Activated CD8-positive, alpha-beta T cell treated with anti-CD3 and anti-CD28 coated beads for 36 hours (primary cell): Measurements from ENCODE around the gene GFOD1. TPM values are rescaled to one million over a fixed set of nuclear protein-coding genes. Genes with fewer than 3 reads are reported as not detected.

Experiments used
- ATAC-seq: fragments of 200-7000 bp; cut with Tn5 transposase; one replicate; pipeline ENCODE4 v1.10.0; 2021; ENCODE audit warnings: mild to moderate bottlenecking, moderate library complexity
- CTCF ChIA-PET: fragments of 350-600 bp; sonication (Branson Sonifier 250); formaldehyde crosslinking; loops from one replicate; lab custom pipeline; 2021; ENCODE audit warnings: antibody characterized with exemption; lab: Charles Lee
- POLR2A ChIA-PET: fragments of 350-600 bp; sonication (Branson Sonifier 250); formaldehyde crosslinking; loops from one replicate; lab custom pipeline; 2021; ENCODE audit warnings: antibody characterized with exemption; lab: Charles Lee
- DNase-seq: peaks from one replicate; pipeline ENCODE4 v3.0.0-alpha.2; 2020
- H3K27ac Mint-ChIP-seq: one replicate; pipeline ENCODE4 v1.8.0; 2021; ENCODE audit warnings: mild to moderate bottlenecking, mixed read lengths
- H3K27me3 Mint-ChIP-seq: one replicate; pipeline ENCODE4 v1.8.0; 2021; ENCODE audit warnings: mixed read lengths
- H3K36me3 Mint-ChIP-seq: one replicate; pipeline ENCODE4 v1.8.0; 2021; ENCODE audit warnings: low read depth, mixed read lengths
- H3K4me1 Mint-ChIP-seq: one replicate; pipeline ENCODE4 v1.8.0; 2021; ENCODE audit warnings: low read depth, mixed read lengths
- H3K4me3 Mint-ChIP-seq: one replicate; pipeline ENCODE4 v1.8.0; 2021; ENCODE audit warnings: mild to moderate bottlenecking, moderate library complexity, mixed read lengths
- H3K9me3 Mint-ChIP-seq: one replicate; pipeline ENCODE4 v1.8.0; 2021; ENCODE audit warnings: mixed read lengths
- CTCF ChIP-seq: fragments of 200-600 bp; IDR thresholded peaks from one replicate; pipeline ENCODE4 v1.8.0; 2022; ENCODE audit warnings: antibody characterized with exemption, mild to moderate bottlenecking
- intact Hi-C: fragments of 100-400 bp; cut with micrococcal nuclease; formaldehyde crosslinking; loops from one replicate; pipeline ENCODE4 v1.10.0; 2022
- total RNA-seq, 2 experiments: library from RNA; stranded (reverse); gene quantifications; one replicate each; pipeline ENCODE4 v1.2.3, GENCODE V29; 2021

Gene GFOD1
- total RNA-seq, 2 experiments from 2014 or later: 12.3 to 12.9 TPM

- no peak overlapping the region for H3K4me3 Mint-ChIP-seq
- DNase-seq (no peak), ATAC-seq (no peak)
- no peaks in the 10 kb centered on the region for H3K9me3 Mint-ChIP-seq
- H3K36me3 Mint-ChIP-seq: no peaks in the 10 kb centered on the region
- no peak for TF ChIP-seq CTCF
- no peaks in the 10 kb centered on the region for H3K27me3 Mint-ChIP-seq
- no peaks in the 10 kb centered on the region for H3K4me1 Mint-ChIP-seq
- ChIA-PET CTCF (interaction anchor here (1.4 to 2.1 kb wide), 2 partner anchors 11 to 232 kb away, joined by 3 to 9 read pairs; partner anchors contain the start of gene SIRT5), POLR2A (interaction anchor here (0.6 kb wide), 1 partner anchor 15 kb away, joined by 4 read pairs; no protein-coding TSS in a partner anchor)
- intact Hi-C loops: no loop called here
- no peak overlapping the region for H3K27ac Mint-ChIP-seq
Observed at GRCh38 chr6:13342414-13343019, 144.9 kb downstream of the GFOD1 start.

- no peak for TF ChIP-seq CTCF
- Mint-ChIP-seq H3K4me3 (no peak overlapping the region), H3K27ac (no peak overlapping the region), H3K4me1 (peaks cover 4% of the 10 kb centered on the region), H3K36me3 (no peaks in the 10 kb centered on the region), H3K27me3 (no peaks in the 10 kb centered on the region), H3K9me3 (no peaks in the 10 kb centered on the region)
- ATAC-seq (no peak), DNase-seq (no peak)
- CTCF ChIA-PET: interaction anchor here (1.2 to 2.0 kb wide), 2 partner anchors 9 to 235 kb away, joined by 5 to 6 read pairs; no protein-coding TSS in a partner anchor
- intact Hi-C loops: loop anchor here (5.0 to 10.0 kb wide), 2 partner anchors 145 to 237 kb away; partner anchors contain the start of gene GFOD1
- POLR2A ChIA-PET: interaction anchor here (1.0 to 1.5 kb wide), 3 partner anchors 16 to 41 kb away, joined by 3 to 4 read pairs (median 3); no protein-coding TSS in a partner anchor
Observed at GRCh38 chr6:13339863-13340630, 147.4 kb downstream of the GFOD1 start.

GRCh38 chr6:13338038-13338437 lies 149.4 kb downstream of the GFOD1 start:
- H3K27ac Mint-ChIP-seq: no peak overlapping the region
- no peaks in the 10 kb centered on the region for H3K9me3 Mint-ChIP-seq
- POLR2A ChIA-PET: interaction anchor here (1.2 to 1.5 kb wide), 2 partner anchors 17 to 116 kb away, joined by 3 read pairs; no protein-coding TSS in a partner anchor
- intact Hi-C loops: loop anchor here (5.0 to 10.0 kb wide), 2 partner anchors 147 to 239 kb away; partner anchors contain the start of gene GFOD1
- no peaks in the 10 kb centered on the region for H3K36me3 Mint-ChIP-seq
- no peaks in the 10 kb centered on the region for H3K27me3 Mint-ChIP-seq
- peaks cover 4% of the 10 kb centered on the region for H3K4me1 Mint-ChIP-seq
- no peak overlapping the region for H3K4me3 Mint-ChIP-seq
- no peak for TF ChIP-seq CTCF
- CTCF ChIA-PET: interaction anchor here (0.8 to 2.4 kb wide), 12 partner anchors 10 to 277 kb away, joined by 3 to 14 read pairs (median 4); partner anchors contain the start of genes NOL7 and SIRT5
- ATAC-seq (no peak), DNase-seq (no peak)

- H3K27me3 Mint-ChIP-seq: no peaks in the 10 kb centered on the region
- ChIA-PET CTCF (interaction anchor here (1.0 to 2.4 kb wide), 8 partner anchors 11 to 238 kb away, joined by 3 to 14 read pairs (median 4); partner anchors contain the start of gene SIRT5), POLR2A (interaction anchor here (1.5 kb wide), 1 partner anchor 118 kb away, joined by 3 read pairs; no protein-coding TSS in a partner anchor)
- no peaks in the 10 kb centered on the region for H3K36me3 Mint-ChIP-seq
- H3K4me1 Mint-ChIP-seq: peaks cover 4% of the 10 kb centered on the region
- H3K9me3 Mint-ChIP-seq: no peaks in the 10 kb centered on the region
- peak; percentile 97 for TF ChIP-seq CTCF
- DNase-seq (peak; percentile 88), ATAC-seq (peak; percentile 86)
- no peak overlapping the region for H3K4me3 Mint-ChIP-seq
- H3K27ac Mint-ChIP-seq: no peak overlapping the region
- intact Hi-C loops: loop anchor here (5.0 to 10.0 kb wide), 2 partner anchors 148 to 241 kb away; partner anchors contain the start of gene GFOD1
Observed at GRCh38 chr6:13336553-13336952, 150.8 kb downstream of the GFOD1 start.
